Effector CD4-positive, alpha-beta T cell (primary cell): ENCODE data around the gene CCDC12.
"Not testable (repeated sequence)": the region's sequence is repeated elsewhere in the genome, so short reads cannot be mapped to it uniquely, and the experiment has no call there.

Experiments
- DNase-seq: peaks from one replicate; pipeline ENCODE4 v3.0.0-alpha.2; 2020

CCDC12 gene

DNA sequence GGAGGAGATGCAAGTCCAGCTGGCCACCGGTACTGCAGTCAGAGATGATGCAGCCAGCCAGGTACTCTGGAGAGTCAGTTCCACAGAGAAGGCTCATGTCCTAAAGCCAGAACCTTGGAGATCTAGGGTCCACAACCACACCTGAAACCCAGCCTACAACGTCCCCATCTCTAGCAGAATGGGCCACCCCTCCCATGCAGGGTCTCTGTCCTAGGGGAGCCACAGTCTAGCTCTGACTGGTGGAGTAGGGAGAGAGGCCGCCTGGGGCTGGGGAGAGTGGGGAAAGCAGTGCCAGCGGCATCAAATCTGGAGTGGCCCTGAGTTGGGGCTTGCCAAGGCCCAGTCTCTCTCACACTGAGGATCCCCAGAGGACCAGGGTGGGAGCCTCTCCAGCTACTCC, 55.5 kb downstream of the CCDC12 start:
- no peak for DNase-seq

- no peak for DNase-seq
Measured at GRCh38 chr3:46918634-46919033, 57.9 kb downstream of the CCDC12 start.

DNA sequence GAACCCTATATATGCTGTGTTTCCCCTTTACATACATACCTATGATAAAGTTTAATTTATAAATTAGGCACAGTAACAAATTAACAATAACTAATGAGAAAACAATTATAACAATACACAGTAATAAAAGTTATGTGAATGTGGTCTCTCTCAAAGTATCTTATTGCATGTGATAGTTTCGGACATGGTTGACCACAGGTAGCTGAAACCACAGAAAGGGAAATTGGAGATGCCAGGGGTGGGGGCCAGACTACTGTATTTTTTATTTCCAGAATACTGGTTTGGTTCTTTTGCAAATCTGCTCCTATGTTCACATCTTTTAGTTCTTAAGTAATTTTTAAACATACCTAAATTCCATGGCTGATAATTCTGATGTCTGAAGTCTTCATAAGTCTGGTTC, 58.3 kb downstream of the CCDC12 start:
- no peak for DNase-seq

- no peak for DNase-seq
Measured at GRCh38 chr3:46917257-46917656, 59.3 kb downstream of the CCDC12 start.

GRCh38 chr3:46916799-46917198, 59.7 kb downstream of the CCDC12 start:
- no peak for DNase-seq

DNA sequence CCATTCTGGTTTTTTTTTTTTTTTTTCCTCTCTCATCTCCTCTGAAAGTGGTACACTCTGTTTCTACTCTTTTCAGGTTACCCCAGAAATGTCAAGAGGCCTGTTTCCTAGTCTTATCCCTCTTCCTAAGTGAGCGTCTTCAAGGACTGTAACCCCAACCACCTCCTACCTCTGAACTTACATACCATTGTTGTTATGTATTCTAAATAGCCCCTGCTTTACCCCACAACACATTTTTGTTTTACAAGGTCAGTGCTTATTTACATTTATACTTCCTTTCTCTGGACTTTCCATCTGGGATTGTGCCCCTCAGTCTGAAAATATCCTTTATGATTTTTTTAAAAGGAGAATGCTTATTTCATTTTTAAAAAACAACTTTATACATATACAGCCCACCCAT, 60.3 kb downstream of the CCDC12 start:
- no peak for DNase-seq

GRCh38 chr3:46915297-46915822, 61.2 kb downstream of the CCDC12 start:
- no peak for DNase-seq

DNA sequence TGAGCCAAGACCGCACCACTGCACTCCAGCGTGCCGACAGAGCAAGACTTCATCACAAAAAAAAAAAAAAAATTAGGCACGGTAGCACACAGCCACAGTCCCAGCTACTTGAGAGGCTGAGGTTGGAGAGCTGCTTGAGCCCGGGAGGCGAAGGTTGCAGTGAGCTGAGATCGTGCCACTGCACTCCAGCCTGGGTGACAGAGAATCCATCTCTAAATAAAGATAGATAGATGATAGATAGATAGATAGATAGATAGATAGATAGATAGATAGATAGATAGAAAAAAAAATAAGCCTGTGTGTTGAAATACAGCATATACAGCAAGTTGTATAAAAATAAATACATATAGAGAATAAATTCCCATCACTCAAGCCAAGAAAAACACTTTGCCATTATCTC, 61.7 kb downstream of the CCDC12 start:
- DNase-seq, result no peak

DNA sequence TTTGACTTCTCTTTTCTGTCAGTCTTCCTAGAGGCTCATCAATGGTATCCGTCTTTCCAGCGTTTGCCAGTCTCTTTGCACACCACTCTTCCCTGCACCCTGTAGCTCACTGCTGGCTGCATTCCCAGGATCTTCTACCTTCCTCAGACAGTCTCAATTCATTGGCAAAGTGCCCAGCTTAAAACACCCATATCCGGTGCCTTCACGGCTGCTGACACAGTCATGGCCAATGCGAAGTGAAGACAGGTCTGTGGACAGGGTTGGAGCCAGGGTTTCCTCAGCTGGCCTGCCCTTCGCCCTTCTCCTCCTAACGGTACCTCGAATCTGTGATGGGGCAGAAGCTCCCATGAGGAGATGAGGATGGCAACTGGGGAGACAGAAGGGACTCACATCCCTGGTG, 62.9 kb downstream of the CCDC12 start:
- no peak for DNase-seq

GRCh38 chr3:46912986-46913385, 63.6 kb downstream of the CCDC12 start:
- DNase-seq, result no peak

DNA sequence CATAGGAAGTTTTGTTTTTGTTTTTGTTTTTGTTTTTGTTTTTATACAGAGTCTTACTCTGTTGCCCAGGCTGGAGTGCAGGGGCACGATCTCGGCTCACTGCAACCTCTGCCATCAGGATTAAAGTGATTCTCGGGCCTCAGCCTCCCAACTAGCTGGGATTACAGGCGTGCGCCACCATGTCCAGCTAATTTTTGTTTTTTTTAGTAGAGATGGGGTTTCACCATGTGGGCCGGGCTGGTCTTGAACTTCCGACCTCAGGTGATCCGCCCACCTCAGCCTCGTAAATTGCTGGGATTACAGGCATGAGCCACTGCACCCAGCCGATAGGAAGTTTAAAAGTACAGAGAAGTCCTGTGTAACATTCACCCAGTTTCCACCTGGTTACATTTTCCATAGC, 65.6 kb downstream of the CCDC12 start:
- not testable (repeated sequence) for DNase-seq

DNA sequence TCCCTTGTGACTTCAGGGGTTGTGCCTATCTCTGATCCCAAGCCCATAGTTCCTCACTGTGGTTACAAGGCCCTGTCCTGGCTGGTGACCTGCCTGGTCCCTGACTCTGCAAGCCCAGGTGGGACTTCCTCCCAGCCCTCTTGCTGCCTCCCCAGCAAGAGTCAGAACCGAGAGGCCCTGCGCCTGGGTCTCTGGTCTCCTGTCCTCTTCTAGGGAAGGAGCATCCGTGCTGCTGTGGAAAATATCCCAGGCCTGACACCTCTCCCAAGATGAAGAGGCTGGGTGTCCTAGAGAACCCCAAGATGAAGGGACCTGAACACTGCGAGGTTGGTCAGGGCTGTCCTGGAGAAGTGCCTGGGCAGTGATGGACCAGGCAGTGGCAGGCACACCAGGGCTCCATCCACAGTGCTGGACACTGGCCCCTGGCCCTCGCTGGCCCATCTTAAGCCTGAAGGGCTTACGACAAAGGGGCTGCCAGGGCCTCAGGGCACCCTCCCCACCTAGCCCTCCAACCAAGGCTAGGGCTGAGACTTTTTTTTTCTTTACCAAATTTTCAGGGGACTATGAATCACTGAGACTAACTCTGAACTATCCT, 66.3 kb downstream of the CCDC12 start:
- no peak for DNase-seq

GRCh38 chr3:46909535-46910161, 66.9 kb downstream of the CCDC12 start:
- DNase-seq, result peak; percentile 70

DNA sequence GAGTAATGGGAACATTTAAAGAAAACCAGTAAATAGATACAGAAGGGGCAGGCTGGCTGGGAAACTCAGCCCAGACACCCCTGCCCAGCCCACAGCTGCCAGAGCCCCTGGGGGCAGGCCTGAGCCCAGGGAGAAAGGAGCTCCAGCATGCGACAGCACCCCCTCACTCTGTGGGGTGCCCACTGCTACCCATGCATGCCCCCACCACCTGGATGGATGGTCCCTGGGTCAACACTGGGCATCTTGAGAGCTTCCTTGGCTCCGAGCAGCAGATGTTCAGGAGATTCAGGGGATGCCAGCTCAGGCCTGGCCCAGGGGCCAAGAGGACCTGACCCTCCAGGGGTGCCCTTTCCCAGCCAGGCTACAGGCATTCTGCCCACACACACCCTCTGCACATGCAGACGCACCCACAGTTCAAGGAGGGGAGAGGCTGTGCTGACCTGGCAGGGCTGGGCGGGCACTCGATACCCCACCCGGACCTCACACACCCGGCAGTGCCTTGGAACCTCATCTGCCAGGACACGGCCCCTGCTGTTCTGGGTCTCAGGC, 67.5 kb downstream of the CCDC12 start:
- DNase-seq, result no peak

GRCh38 chr3:46908294-46908985, 68.1 kb downstream of the CCDC12 start:
- DNase-seq, result no peak

DNA sequence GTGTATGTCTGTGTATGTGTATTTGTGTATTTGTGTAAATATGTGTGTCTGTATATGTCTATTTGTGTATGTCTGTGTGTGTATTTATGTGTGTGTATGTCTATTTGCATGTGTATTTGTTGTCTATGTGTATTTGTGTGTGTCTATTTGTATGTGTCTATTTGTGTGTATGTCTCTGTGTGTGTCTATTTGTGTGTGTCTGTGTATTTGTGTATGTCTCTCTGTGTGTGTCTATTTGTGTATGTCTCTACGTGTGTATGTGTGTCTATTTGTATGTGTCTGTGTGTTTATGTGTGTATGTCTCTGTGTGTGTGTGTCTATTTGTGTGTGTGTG, 68.6 kb downstream of the CCDC12 start:
- DNase-seq, result no peak

DNA sequence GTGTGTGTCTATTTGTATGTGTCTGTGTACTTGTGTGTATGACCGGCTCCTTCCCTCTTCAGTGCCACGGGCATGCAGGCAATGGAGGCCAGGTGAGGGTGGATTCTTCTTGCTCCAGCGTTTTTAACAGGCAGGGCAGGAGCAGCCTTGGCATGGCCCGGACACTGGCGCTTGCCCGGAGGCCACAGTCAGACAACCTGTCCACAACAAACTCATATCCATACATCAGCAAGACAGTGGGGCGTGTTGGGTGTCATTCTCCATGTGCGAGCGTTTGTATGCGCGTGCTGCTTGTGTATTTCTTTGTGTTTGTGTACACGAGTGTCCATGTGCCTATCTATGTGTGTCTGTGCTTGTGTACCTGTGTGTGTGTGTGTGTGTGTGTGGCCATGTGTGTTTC, 69.3 kb downstream of the CCDC12 start:
- no peak for DNase-seq

DNA sequence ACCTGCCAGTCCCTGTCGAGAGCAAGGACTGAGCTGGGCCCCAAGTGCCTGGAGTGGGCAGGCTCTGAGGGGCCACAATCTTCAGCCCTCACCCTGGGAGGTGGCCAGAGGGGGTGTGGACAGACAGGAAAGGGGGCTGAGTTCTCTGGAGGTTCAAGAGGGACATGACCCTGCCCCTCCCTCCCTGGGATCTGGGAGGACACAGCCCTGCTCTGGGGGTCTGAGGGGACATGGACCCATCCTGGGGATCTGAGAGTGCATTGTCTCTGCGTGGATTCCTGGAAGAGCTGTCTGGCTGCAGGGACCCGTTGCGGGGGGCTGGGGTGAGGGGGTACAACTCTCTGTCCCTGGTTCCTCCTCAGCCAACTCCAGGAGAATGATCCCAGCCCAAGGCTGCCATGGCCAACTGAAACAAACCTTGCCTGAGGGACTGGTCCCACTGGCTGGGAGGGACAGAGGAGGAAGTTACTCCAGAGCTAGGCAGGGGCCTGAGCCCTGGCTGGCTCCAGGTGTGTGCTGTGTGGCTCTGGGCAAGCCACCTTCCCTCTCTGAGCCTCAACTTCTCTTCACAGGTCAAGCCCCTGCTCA, 70.0 kb downstream of the CCDC12 start:
- DNase-seq, result no peak

DNA sequence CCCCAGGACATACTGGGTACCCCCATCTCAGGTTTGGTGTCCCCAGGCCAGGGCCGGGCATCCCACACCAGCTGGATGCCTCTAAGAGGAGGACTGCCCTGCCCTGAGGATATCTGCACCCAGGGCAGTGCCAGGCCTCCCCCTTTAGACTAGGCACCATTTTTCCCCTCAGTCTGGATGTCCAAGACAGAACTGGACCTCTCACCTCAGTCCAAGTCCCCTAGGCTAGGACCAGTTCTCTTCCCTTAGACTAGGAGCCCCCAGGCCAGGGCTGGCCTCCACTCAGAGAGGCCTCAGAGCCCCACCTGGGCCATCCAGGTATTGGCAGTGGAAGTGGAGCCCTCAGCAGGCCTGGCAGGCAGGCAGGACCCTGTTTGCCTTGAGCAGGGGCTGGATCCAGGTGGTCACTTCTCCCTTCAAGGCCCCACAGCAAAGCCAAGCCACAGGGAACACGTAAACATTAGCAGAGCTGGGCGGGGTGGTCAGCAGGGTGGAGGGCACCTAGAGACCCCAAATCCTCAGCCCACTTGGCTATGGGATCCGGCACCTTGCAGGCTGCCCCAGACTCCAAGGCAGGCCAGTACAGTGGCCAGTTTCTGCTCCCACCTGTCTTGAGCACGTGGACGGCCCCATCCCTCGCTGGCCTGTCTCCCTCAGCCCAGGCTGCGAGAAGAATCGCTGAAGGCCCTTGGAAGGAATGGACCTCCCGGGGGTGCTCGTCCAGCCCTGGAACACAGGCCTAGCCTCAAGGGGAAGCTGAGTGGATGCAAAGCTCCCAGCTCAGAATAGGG, 70.7 kb downstream of the CCDC12 start:
- DNase-seq, result no peak

- no peak for DNase-seq
Measured at GRCh38 chr3:46905213-46905560, 71.4 kb downstream of the CCDC12 start.

GRCh38 chr3:46904303-46905212, 72.0 kb downstream of the CCDC12 start:
- DNase-seq, result no peak
